ENCODE results near the gene TP53AIP1. TPM values are rescaled to one million over a fixed set of nuclear protein-coding genes. Genes with fewer than 3 reads are reported as not detected.
A peak's percentile ranks its signal among the peaks of the same experiment; 100 is the strongest.

Gene TP53AIP1
- total and polyA plus RNA-seq, 10 of the 15 experiments (the other 5 are each of a cell fraction or from before 2014, with no cell fraction given): 0.01 TPM; not detected in 9

DNA sequence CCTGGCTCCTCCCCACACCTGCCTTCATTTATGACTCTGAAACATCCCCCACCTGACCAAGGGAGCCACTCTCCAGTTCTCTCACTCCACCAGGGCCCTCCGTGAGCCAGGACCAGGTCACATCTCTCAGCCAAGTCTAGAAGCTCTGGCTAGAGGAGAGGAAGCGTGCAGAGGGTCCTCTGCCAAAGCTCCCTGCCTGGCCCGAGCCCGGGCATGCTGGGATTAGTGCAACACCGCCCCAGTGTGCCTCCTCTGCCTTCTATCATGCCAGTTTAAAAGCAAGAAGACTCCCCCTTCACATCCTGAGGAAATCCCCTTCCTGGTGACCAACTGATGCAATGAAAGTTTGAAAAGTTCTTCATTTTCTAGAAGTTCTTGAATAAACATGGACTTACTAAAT, 23.5 kb downstream of the TP53AIP1 start:
- no peak for FAIRE-seq
- peak; percentile 66 for ATAC-seq
- BruUV-seq (replicated peaks): no TSS peak

More for the DNA sequence above, 23.5 kb downstream of the TP53AIP1 start:
- RAD21 ChIA-PET (ENCODE audit: unreplicated experiment): interaction anchor here (1.0 kb wide), 1 partner anchor 33 kb away, joined by 5 read pairs; no protein-coding TSS in a partner anchor
- SMC1A ChIA-PET (ENCODE audit: uncharacterized antibody, unreplicated experiment): interaction anchor here (0.9 to 1.9 kb wide), 3 partner anchors 9 to 17 kb away, joined by 3 to 7 read pairs (median 3); no protein-coding TSS in a partner anchor
- Histone ChIP-seq H3K79me2 (ENCODE audit: control insufficient read depth, insufficient read depth, low read length) (no peaks in the 10 kb centered on the region), H3K9me3 (replicated peaks; ENCODE audit: control insufficient read depth, insufficient read depth, low read length) (no peaks in the 10 kb centered on the region), H3K9ac (ENCODE audit: control insufficient read depth, insufficient read depth, low read length) (no peak overlapping the region), H4K20me1 (ENCODE audit: control insufficient read depth, insufficient read depth) (no peaks in the 10 kb centered on the region), H2AFZ (ENCODE audit: control insufficient read depth, low read depth, low read length) (no peak overlapping the region), H3K4me3 (no peak overlapping the region), H3K4me2 (ENCODE audit: control insufficient read depth, insufficient read depth) (no peak overlapping the region), H3K27ac (ENCODE audit: control insufficient read depth, insufficient read depth) (no peak overlapping the region), H3K27me3 (replicated peaks in 1 of 2; ENCODE audit: control insufficient read depth in 2 of 2, insufficient read depth in 2 of 2, low read length in 1 of 2) (no peaks in the 10 kb centered on the region), H3K36me3 (ENCODE audit: control insufficient read depth in 2 of 2, insufficient read depth in 2 of 2, low read length in 1 of 2) (no peaks in the 10 kb centered on the region), H3K4me1 (ENCODE audit: control insufficient read depth, insufficient read depth, low read length) (no peaks in the 10 kb centered on the region)
- no peak for DNase-seq (ENCODE audit: low read depth, low spot score)
- WGBS (ENCODE audit: insufficient coverage, insufficient replicate concordance, low lambda C conversion rate, missing lambda C conversion rate): 25% methylated on average over 5 of the region's 5 CpGs
- CTCF ChIA-PET: interaction anchor here (1.8 to 2.6 kb wide), 3 partner anchors 13 to 38 kb away, joined by 4 to 14 read pairs (median 7); no protein-coding TSS in a partner anchor
- POLR2A ChIA-PET: interaction anchor here (1.5 to 2.3 kb wide), 2 partner anchors 10 to 15 kb away, joined by 4 to 7 read pairs; no protein-coding TSS in a partner anchor
- intact Hi-C loops (cut with micrococcal nuclease; ENCODE audit: unreplicated experiment) (no loop called here), in situ Hi-C loops (cut with MboI) (no loop called here)
- TF ChIP-seq, protein P1, sequence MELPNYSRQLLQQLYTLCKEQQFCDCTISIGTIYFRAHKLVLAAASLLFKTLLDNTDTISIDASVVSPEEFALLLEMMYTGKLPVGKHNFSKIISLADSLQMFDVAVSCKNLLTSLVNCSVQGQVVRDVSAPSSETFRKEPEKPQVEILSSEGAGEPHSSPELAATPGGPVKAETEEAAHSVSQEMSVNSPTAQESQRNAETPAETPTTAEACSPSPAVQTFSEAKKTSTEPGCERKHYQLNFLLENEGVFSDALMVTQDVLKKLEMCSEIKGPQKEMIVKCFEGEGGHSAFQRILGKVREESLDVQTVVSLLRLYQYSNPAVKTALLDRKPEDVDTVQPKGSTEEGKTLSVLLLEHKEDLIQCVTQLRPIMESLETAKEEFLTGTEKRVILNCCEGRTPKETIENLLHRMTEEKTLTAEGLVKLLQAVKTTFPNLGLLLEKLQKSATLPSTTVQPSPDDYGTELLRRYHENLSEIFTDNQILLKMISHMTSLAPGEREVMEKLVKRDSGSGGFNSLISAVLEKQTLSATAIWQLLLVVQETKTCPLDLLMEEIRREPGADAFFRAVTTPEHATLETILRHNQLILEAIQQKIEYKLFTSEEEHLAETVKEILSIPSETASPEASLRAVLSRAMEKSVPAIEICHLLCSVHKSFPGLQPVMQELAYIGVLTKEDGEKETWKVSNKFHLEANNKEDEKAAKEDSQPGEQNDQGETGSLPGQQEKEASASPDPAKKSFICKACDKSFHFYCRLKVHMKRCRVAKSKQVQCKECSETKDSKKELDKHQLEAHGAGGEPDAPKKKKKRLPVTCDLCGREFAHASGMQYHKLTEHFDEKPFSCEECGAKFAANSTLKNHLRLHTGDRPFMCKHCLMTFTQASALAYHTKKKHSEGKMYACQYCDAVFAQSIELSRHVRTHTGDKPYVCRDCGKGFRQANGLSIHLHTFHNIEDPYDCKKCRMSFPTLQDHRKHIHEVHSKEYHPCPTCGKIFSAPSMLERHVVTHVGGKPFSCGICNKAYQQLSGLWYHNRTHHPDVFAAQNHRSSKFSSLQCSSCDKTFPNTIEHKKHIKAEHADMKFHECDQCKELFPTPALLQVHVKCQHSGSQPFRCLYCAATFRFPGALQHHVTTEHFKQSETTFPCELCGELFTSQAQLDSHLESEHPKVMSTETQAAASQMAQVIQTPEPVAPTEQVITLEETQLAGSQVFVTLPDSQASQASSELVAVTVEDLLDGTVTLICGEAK (IDR thresholded peaks at IDR 0.05; ENCODE audit: borderline replicate concordance): no peak

Data from GM12878 (cell line).